Liver (tissue), 9 donors: ENCODE results near the gene ARHGEF18. TPM values are rescaled to one million over a fixed set of nuclear protein-coding genes. Genes with fewer than 3 reads are reported as not detected.

ENCODE experiments used
- DNase-seq: peaks from one replicate; pipeline ENCODE4 v3.0.0-alpha.2; 2017; ENCODE audit warnings: low spot score
- H3K27ac ChIP-seq, 2 donors: one replicate each; pipeline ENCODE4 v1.7.0; 2013; ENCODE audit warnings: inconsistent platforms in 2 of 2, low read length in 2 of 2, control low read depth in 1 of 2, low read depth in 1 of 2, mild to moderate bottlenecking in 1 of 2
- H3K27me3 ChIP-seq, 4 donors: one replicate each; pipeline versions ENCODE4 v1.6.1 to v1.7.0; 2013; ENCODE audit warnings: low read length in 3 of 4, inconsistent platforms in 1 of 4, mild to moderate bottlenecking in 1 of 4, moderate library complexity in 1 of 4; ENCODE audit not compliant: control insufficient read depth in 4 of 4, insufficient read depth in 4 of 4
- H3K36me3 ChIP-seq, 4 donors: one replicate each; pipeline versions ENCODE4 v1.6.1 to v1.7.0; 2013; ENCODE audit warnings: low read length in 3 of 4, mild to moderate bottlenecking in 3 of 4, low read depth in 1 of 4, moderate library complexity in 1 of 4; ENCODE audit not compliant: control insufficient read depth in 4 of 4, insufficient read depth in 3 of 4
- H3K4me1 ChIP-seq, 4 donors: one replicate each; pipeline versions ENCODE4 v1.6.1 to v1.7.0; 2013; ENCODE audit warnings: low read length in 3 of 4, mild to moderate bottlenecking in 3 of 4, moderate library complexity in 1 of 4; ENCODE audit not compliant: control insufficient read depth in 4 of 4, insufficient read depth in 4 of 4
- H3K4me3 ChIP-seq, 3 donors: one replicate each; pipeline versions ENCODE4 v1.6.1 to v1.7.0; 2013; ENCODE audit warnings: low read length in 3 of 3, control low read depth in 1 of 3, low read depth in 1 of 3, mild to moderate bottlenecking in 1 of 3
- H3K9ac ChIP-seq, 2 donors: one replicate each; pipeline ENCODE4 v1.7.0; 2013; ENCODE audit warnings: low read length in 2 of 2, mild to moderate bottlenecking in 2 of 2, moderate library complexity in 2 of 2, control low read depth in 1 of 2, low read depth in 1 of 2
- H3K9me3 ChIP-seq, 4 donors: one replicate each; pipeline versions ENCODE4 v1.6.1 to v1.7.0; 2013; ENCODE audit warnings: low read length in 3 of 4; ENCODE audit not compliant: control insufficient read depth in 4 of 4
- EGR1 ChIP-seq, 2 donors: IDR thresholded peaks; 2 replicates each; pipeline ENCODE4 v1.6.1; 2016 to 2018; ENCODE audit warnings: antibody characterized with exemption in 2 of 2, low read depth in 2 of 2
- FOXA1 ChIP-seq: IDR thresholded peaks from 2 replicates; pipeline ENCODE4 v1.6.1; 2016; ENCODE audit warnings: antibody characterized with exemption
- FOXA2 ChIP-seq: IDR thresholded peaks from 2 replicates; pipeline ENCODE4 v1.6.1; 2016; ENCODE audit warnings: antibody characterized with exemption
- GABPA ChIP-seq, 2 donors: IDR thresholded peaks in 1 of 2; conservative IDR thresholded peaks in 1 of 2; 2 replicates each; pipeline ENCODE4 v1.6.1; 2016; ENCODE audit warnings: antibody characterized with exemption in 2 of 2, mild to moderate bottlenecking in 1 of 2, moderate library complexity in 1 of 2
- HNF4A ChIP-seq, 2 donors: conservative IDR thresholded peaks; 2 replicates each; pipeline ENCODE4 v1.6.1; 2016; ENCODE audit warnings: antibody characterized with exemption in 2 of 2, mild to moderate bottlenecking in 2 of 2
- HNF4G ChIP-seq: IDR thresholded peaks from 2 replicates; pipeline ENCODE4 v1.6.1; 2016; ENCODE audit warnings: antibody characterized with exemption
- JUND ChIP-seq, 2 donors: IDR thresholded peaks; 2 replicates each; pipeline ENCODE4 v1.6.1; 2016; ENCODE audit warnings: antibody characterized with exemption in 2 of 2
- NR2F2 ChIP-seq: IDR thresholded peaks from 2 replicates; pipeline ENCODE4 v1.6.1; 2016; ENCODE audit warnings: antibody characterized with exemption
- RAD21 ChIP-seq, 2 donors: IDR thresholded peaks; 2 replicates each; pipeline ENCODE4 v1.6.1; 2016; ENCODE audit warnings: antibody characterized with exemption in 2 of 2, mild to moderate bottlenecking in 2 of 2
- RXRA ChIP-seq, 2 donors: IDR thresholded peaks; 2 replicates each; pipeline ENCODE4 v1.6.1; 2017 to 2018; ENCODE audit warnings: antibody characterized with exemption in 2 of 2, mild to moderate bottlenecking in 1 of 2
- SP1 ChIP-seq: IDR thresholded peaks from 2 replicates; pipeline ENCODE4 v1.6.1; 2018; ENCODE audit warnings: antibody characterized with exemption, mild to moderate bottlenecking
- TAF1 ChIP-seq: conservative IDR thresholded peaks from 2 replicates; pipeline ENCODE4 v1.6.1; 2016; ENCODE audit warnings: antibody characterized with exemption, mild to moderate bottlenecking
- YY1 ChIP-seq: IDR thresholded peaks from 2 replicates; pipeline ENCODE4 v1.6.1; 2016; ENCODE audit warnings: antibody characterized with exemption, mild to moderate bottlenecking
- WGBS: extraction: QIAGEN DNeasy Blood & Tissue Kit; methylation state at CpG from one replicate; pipeline ENCODE4 v1.1.7; 2013; 5-methylcytosine and 5-hydroxymethylcytosine counted together
- polyA plus RNA-seq, 2 donors: library from polyadenylated mRNA; stranded (reverse) in 1 of 2; unstranded in 1 of 2; fragments of 200-250 nt in 1 of 2; fragments of >200 nt in 1 of 2; fragmentation: Nextera tagmentation in 1 of 2; extraction: Ambion mirVana in 1 of 2; gene quantifications; one replicate each; pipeline versions ENCODE4 v1.2.1 to v1.2.3, GENCODE V29; 2013 to 2015
- total RNA-seq, 2 donors: library from RNA; depleted of rRNA; stranded (reverse); fragments of >200 nt; gene quantifications; one replicate each; pipeline ENCODE4 v1.2.3, GENCODE V29; 2014
- TF ChIP-seq, protein P1 (sequence below): IDR thresholded peaks from 2 replicates; pipeline ENCODE4 v1.6.1; 2016; ENCODE audit warnings: antibody characterized with exemption
- TF ChIP-seq, protein P2 (sequence below): IDR thresholded peaks from 2 replicates; pipeline ENCODE4 v1.6.1; 2016; ENCODE audit warnings: antibody characterized with exemption
- TF ChIP-seq, protein P3 (sequence below): IDR thresholded peaks from 2 replicates; pipeline ENCODE4 v1.6.1; 2016; ENCODE audit warnings: antibody characterized with exemption
- TF ChIP-seq, protein P4 (sequence below): IDR thresholded peaks from 2 replicates; pipeline ENCODE4 v1.6.1; 2016; ENCODE audit warnings: antibody characterized with exemption, mild to moderate bottlenecking
- TF ChIP-seq, protein P5 (sequence below): fragments of 150-350 bp; IDR thresholded peaks from 2 replicates; pipeline ENCODE4 v1.5.1; 2017; ENCODE audit warnings: improper control_type of control experiment, low read depth, low read length; ENCODE audit not compliant: missing input control
- donor health status: healthy.
- donor health status: healthy.
- donor health status: healthy.
- donor health status: healthy.
- donor health status: healthy.

ARHGEF18 gene
- total and polyA plus RNA-seq, 4 donors, result 3.3 to 28.8 (median 14.9) TPM

DNA sequence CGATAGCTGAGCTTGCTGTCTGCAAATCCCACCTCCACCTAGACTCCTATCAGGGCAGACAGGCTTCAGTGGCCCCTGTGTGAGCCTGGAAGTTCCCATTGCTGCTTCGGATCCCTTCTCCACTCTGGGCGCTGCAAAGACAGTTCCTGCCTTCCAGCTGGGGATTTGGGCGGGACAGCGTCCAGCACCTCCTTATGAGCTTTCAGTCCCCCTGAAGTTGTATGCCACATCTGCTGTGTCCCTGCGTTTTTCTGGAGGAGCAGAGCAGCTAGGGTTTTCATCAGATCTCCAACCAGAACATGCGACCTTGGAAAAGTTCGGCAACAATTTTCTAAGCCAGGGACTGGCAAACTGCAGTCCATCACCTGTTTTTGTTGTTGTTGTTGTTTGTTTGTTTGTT is 38.0 kb downstream of the ARHGEF18 start:
- DNase-seq, result no peak
- Histone ChIP-seq H3K4me3 (no peak overlapping the region), H3K27me3 (no peaks in the 10 kb centered on the region), H3K36me3 (no peaks in the 10 kb centered on the region), H3K9me3 (no peaks in the 10 kb centered on the region), H3K27ac (no peak overlapping the region), H3K4me1 (peaks cover 0 to 10% (median 5%) of the 10 kb centered on the region in 4 donors), H3K9ac (no peak overlapping the region)
- TF ChIP-seq, protein P1, sequence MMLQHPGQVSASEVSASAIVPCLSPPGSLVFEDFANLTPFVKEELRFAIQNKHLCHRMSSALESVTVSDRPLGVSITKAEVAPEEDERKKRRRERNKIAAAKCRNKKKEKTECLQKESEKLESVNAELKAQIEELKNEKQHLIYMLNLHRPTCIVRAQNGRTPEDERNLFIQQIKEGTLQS, result no peak
- TF ChIP-seq FOXA1 (no peak), NR2F2 (no peak), YY1 (no peak), EGR1 (IDR thresholded peaks at IDR 0.05; ENCODE audit: low read depth in 2 of 2) (no peak), TAF1 (no peak), GABPA (IDR thresholded peaks at IDR 0.05 in 1 of 2, conservative IDR thresholded peaks at IDR 0.05 in 1 of 2) (no peak), JUND (IDR thresholded peaks at IDR 0.05) (no peak), FOXA2 (no peak), RAD21 (IDR thresholded peaks at IDR 0.05) (no peak), HNF4A (conservative IDR thresholded peaks at IDR 0.05) (no peak), SP1 (no peak), HNF4G (no peak), RXRA (IDR thresholded peaks at IDR 0.05) (no peak)
- TF ChIP-seq, protein P2, sequence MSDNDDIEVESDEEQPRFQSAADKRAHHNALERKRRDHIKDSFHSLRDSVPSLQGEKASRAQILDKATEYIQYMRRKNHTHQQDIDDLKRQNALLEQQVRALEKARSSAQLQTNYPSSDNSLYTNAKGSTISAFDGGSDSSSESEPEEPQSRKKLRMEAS, result no peak
- TF ChIP-seq, protein P3, sequence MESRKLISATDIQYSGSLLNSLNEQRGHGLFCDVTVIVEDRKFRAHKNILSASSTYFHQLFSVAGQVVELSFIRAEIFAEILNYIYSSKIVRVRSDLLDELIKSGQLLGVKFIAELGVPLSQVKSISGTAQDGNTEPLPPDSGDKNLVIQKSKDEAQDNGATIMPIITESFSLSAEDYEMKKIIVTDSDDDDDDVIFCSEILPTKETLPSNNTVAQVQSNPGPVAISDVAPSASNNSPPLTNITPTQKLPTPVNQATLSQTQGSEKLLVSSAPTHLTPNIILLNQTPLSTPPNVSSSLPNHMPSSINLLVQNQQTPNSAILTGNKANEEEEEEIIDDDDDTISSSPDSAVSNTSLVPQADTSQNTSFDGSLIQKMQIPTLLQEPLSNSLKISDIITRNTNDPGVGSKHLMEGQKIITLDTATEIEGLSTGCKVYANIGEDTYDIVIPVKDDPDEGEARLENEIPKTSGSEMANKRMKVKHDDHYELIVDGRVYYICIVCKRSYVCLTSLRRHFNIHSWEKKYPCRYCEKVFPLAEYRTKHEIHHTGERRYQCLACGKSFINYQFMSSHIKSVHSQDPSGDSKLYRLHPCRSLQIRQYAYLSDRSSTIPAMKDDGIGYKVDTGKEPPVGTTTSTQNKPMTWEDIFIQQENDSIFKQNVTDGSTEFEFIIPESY, result no peak
- TF ChIP-seq, protein P4, sequence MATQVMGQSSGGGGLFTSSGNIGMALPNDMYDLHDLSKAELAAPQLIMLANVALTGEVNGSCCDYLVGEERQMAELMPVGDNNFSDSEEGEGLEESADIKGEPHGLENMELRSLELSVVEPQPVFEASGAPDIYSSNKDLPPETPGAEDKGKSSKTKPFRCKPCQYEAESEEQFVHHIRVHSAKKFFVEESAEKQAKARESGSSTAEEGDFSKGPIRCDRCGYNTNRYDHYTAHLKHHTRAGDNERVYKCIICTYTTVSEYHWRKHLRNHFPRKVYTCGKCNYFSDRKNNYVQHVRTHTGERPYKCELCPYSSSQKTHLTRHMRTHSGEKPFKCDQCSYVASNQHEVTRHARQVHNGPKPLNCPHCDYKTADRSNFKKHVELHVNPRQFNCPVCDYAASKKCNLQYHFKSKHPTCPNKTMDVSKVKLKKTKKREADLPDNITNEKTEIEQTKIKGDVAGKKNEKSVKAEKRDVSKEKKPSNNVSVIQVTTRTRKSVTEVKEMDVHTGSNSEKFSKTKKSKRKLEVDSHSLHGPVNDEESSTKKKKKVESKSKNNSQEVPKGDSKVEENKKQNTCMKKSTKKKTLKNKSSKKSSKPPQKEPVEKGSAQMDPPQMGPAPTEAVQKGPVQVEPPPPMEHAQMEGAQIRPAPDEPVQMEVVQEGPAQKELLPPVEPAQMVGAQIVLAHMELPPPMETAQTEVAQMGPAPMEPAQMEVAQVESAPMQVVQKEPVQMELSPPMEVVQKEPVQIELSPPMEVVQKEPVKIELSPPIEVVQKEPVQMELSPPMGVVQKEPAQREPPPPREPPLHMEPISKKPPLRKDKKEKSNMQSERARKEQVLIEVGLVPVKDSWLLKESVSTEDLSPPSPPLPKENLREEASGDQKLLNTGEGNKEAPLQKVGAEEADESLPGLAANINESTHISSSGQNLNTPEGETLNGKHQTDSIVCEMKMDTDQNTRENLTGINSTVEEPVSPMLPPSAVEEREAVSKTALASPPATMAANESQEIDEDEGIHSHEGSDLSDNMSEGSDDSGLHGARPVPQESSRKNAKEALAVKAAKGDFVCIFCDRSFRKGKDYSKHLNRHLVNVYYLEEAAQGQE, result no peak
- TF ChIP-seq, protein P5, sequence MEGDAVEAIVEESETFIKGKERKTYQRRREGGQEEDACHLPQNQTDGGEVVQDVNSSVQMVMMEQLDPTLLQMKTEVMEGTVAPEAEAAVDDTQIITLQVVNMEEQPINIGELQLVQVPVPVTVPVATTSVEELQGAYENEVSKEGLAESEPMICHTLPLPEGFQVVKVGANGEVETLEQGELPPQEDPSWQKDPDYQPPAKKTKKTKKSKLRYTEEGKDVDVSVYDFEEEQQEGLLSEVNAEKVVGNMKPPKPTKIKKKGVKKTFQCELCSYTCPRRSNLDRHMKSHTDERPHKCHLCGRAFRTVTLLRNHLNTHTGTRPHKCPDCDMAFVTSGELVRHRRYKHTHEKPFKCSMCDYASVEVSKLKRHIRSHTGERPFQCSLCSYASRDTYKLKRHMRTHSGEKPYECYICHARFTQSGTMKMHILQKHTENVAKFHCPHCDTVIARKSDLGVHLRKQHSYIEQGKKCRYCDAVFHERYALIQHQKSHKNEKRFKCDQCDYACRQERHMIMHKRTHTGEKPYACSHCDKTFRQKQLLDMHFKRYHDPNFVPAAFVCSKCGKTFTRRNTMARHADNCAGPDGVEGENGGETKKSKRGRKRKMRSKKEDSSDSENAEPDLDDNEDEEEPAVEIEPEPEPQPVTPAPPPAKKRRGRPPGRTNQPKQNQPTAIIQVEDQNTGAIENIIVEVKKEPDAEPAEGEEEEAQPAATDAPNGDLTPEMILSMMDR, result no peak
- 92% methylated on average over 8 of the region's 8 CpGs for WGBS
